ENCODE measurements around the gene ZBTB7C.
A peak's percentile ranks its signal among the peaks of the same experiment; 100 is the strongest.

GRCh38 chr18:48230467-48231113, 178.6 kb downstream of the ZBTB7C start:
- TF ChIP-seq CTCF (conservative IDR thresholded peaks at IDR 0.05; ENCODE audit: low read depth, low read length) (peak; percentile 68), EZH2 (IDR thresholded peaks at IDR 0.05; ENCODE audit: borderline replicate concordance, low read depth, low read length, poor library complexity, severe bottlenecking) (no peak)
